H9 (cell line): Measurements from ENCODE around the gene MCU. TPM values are rescaled to one million over a fixed set of nuclear protein-coding genes. Genes with fewer than 3 reads are reported as not detected.

ENCODE experiments used
- DNase-seq: peaks from one replicate; pipeline ENCODE4 v3.0.0-alpha.2; 2017
- H2AFZ ChIP-seq: one replicate; pipeline ENCODE4 v1.6.1; 2013; ENCODE audit warnings: mild to moderate bottlenecking, low read length, control low read depth, moderate library complexity
- H2AK5ac ChIP-seq: 2 replicates; pipeline ENCODE4 v1.6.1; 2013; ENCODE audit warnings: low read length, control low read depth, mixed read lengths; ENCODE audit not compliant: insufficient read length
- H2BK120ac ChIP-seq: one replicate; pipeline ENCODE4 v1.6.1; 2013; ENCODE audit warnings: low read depth, mild to moderate bottlenecking, low read length, control low read depth, inconsistent platforms; ENCODE audit not compliant: poor library complexity, severe bottlenecking
- H2BK12ac ChIP-seq: 2 replicates; pipeline ENCODE4 v1.6.1; 2013; ENCODE audit warnings: low read length, control low read depth, mixed read lengths, low read depth; ENCODE audit not compliant: insufficient read length
- H2BK15ac ChIP-seq: 2 replicates; pipeline ENCODE4 v1.6.1; 2013; ENCODE audit warnings: low read depth, low read length, control low read depth
- H2BK20ac ChIP-seq: one replicate; pipeline ENCODE4 v1.6.1; 2013; ENCODE audit warnings: low read depth, mild to moderate bottlenecking, low read length, control low read depth, inconsistent platforms; ENCODE audit not compliant: poor library complexity, severe bottlenecking
- H2BK5ac ChIP-seq: 2 replicates; pipeline ENCODE4 v1.6.1; 2013; ENCODE audit warnings: low read length, control low read depth, mixed read lengths; ENCODE audit not compliant: insufficient read length
- H3K14ac ChIP-seq: 2 replicates; pipeline ENCODE4 v1.6.1; 2013; ENCODE audit warnings: low read length, control low read depth; ENCODE audit not compliant: insufficient read depth
- H3K18ac ChIP-seq: 2 replicates; pipeline ENCODE4 v1.6.1; 2013; ENCODE audit warnings: low read depth, mild to moderate bottlenecking, mixed read lengths, low read length, control low read depth; ENCODE audit not compliant: insufficient read length
- H3K23ac ChIP-seq: 2 replicates; pipeline ENCODE4 v1.6.1; 2013; ENCODE audit warnings: low read length, control low read depth, mixed read lengths, low read depth; ENCODE audit not compliant: insufficient read length
- H3K23me2 ChIP-seq: 2 replicates; pipeline ENCODE4 v1.6.1; 2013; ENCODE audit warnings: low read depth, mild to moderate bottlenecking, mixed read lengths, low read length, control low read depth; ENCODE audit not compliant: insufficient read length, poor library complexity, severe bottlenecking
- H3K27ac ChIP-seq: 2 replicates; pipeline ENCODE4 v1.5.1; 2013; ENCODE audit warnings: low read length, control low read depth, mixed read lengths, low read depth; ENCODE audit not compliant: insufficient read length
- H3K27me3 ChIP-seq: 2 replicates; pipeline ENCODE4 v1.6.1; 2013; ENCODE audit warnings: low read length, control low read depth, inconsistent platforms; ENCODE audit not compliant: insufficient read depth
- H3K4ac ChIP-seq: 2 replicates; pipeline ENCODE4 v1.6.1; 2013; ENCODE audit warnings: low read depth, mild to moderate bottlenecking, control low read depth, inconsistent platforms, low read length, moderate library complexity
- H3K4me1 ChIP-seq: 2 replicates; pipeline ENCODE4 v1.6.1; 2013; ENCODE audit warnings: low read length, control low read depth, inconsistent platforms; ENCODE audit not compliant: insufficient read depth
- H3K4me2 ChIP-seq: 2 replicates; pipeline ENCODE4 v1.6.1; 2013; ENCODE audit warnings: low read length, control low read depth, mixed read lengths; ENCODE audit not compliant: insufficient read length, insufficient read depth
- H3K56ac ChIP-seq: 2 replicates; pipeline ENCODE4 v1.6.1; 2013; ENCODE audit warnings: low read depth, mild to moderate bottlenecking, mixed read lengths, low read length, control low read depth; ENCODE audit not compliant: insufficient read length
- H3K79me1 ChIP-seq: 2 replicates; pipeline ENCODE4 v1.6.1; 2013; ENCODE audit warnings: low read depth, mild to moderate bottlenecking, moderate library complexity, low read length, control low read depth, inconsistent platforms; ENCODE audit not compliant: insufficient read depth, poor library complexity, severe bottlenecking
- H3K79me2 ChIP-seq: 2 replicates; pipeline ENCODE4 v1.6.1; 2013; ENCODE audit warnings: low read length, control low read depth, inconsistent platforms; ENCODE audit not compliant: insufficient read depth
- H3K9ac ChIP-seq: 2 replicates; pipeline ENCODE4 v1.6.1; 2013; ENCODE audit warnings: low read length, control low read depth, mixed read lengths; ENCODE audit not compliant: insufficient read length; ENCODE audit errors: extremely low read depth
- H3K9me3 ChIP-seq: one replicate; pipeline ENCODE4 v1.6.1; 2013; ENCODE audit warnings: low read depth, low read length, inconsistent platforms; ENCODE audit not compliant: control insufficient read depth
- H3T11ph ChIP-seq: one replicate; pipeline ENCODE4 v1.6.1; 2013; ENCODE audit warnings: mild to moderate bottlenecking, low read length, control low read depth, inconsistent platforms
- H4K20me1 ChIP-seq: one replicate; pipeline ENCODE4 v1.6.1; 2013; ENCODE audit not compliant: control insufficient read depth, insufficient read length, insufficient read depth
- H4K5ac ChIP-seq: 2 replicates; pipeline ENCODE4 v1.6.1; 2013; ENCODE audit warnings: low read depth, mild to moderate bottlenecking, mixed read lengths, low read length, control low read depth; ENCODE audit not compliant: insufficient read length
- H4K8ac ChIP-seq: replicated peaks from 2 replicates; pipeline ENCODE4 v1.6.1; 2013; ENCODE audit warnings: low read length, control low read depth, mixed read lengths, low read depth; ENCODE audit not compliant: insufficient read length
- H4K91ac ChIP-seq: 2 replicates; pipeline ENCODE4 v1.6.1; 2013; ENCODE audit warnings: low read depth, mild to moderate bottlenecking, moderate library complexity, mixed read lengths, low read length, control low read depth; ENCODE audit not compliant: insufficient read length
- H3K27ac Mint-ChIP-seq, 3 experiments: 2 replicates in 2 of 3; 3 replicates in 1 of 3; pipeline ENCODE4 v1.8.0; 2020 to 2021; ENCODE audit warnings: mixed read lengths in 3 of 3, mild to moderate bottlenecking in 1 of 3, moderate library complexity in 1 of 3
- H3K27me3 Mint-ChIP-seq: 2 replicates; pipeline ENCODE4 v1.8.0; 2021; ENCODE audit warnings: low read depth, mild to moderate bottlenecking, moderate library complexity, mixed read lengths
- H3K36me3 Mint-ChIP-seq, 3 experiments: 2 replicates in 2 of 3; 3 replicates in 1 of 3; pipeline ENCODE4 v1.8.0; 2020 to 2021; ENCODE audit warnings: low read depth in 3 of 3, mixed read lengths in 3 of 3; ENCODE audit not compliant: insufficient read depth in 1 of 3
- H3K4me1 Mint-ChIP-seq, 2 experiments: 2 replicates each; pipeline ENCODE4 v1.8.0; 2020; ENCODE audit warnings: mixed read lengths in 2 of 2
- H3K4me3 Mint-ChIP-seq, 2 experiments: 2 replicates in 1 of 2; 3 replicates in 1 of 2; pipeline ENCODE4 v1.8.0; 2020 to 2021; ENCODE audit warnings: mild to moderate bottlenecking in 2 of 2, mixed read lengths in 2 of 2, moderate library complexity in 1 of 2
- H3K9me3 Mint-ChIP-seq, 2 experiments: 2 replicates in 1 of 2; 3 replicates in 1 of 2; pipeline ENCODE4 v1.8.0; 2020; ENCODE audit warnings: mild to moderate bottlenecking in 2 of 2, mixed read lengths in 2 of 2, moderate library complexity in 1 of 2
- CTCF ChIP-seq: fragments of 200-600 bp; sonication (generic); conservative IDR thresholded peaks from 3 replicates; pipeline ENCODE4 v1.8.0; 2021; ENCODE audit warnings: antibody characterized with exemption, mild to moderate bottlenecking
- WGBS: extraction: QIAGEN DNeasy Blood & Tissue Kit; methylation state at CpG from one replicate; pipeline ENCODE4 v1.1.7; 2013; ENCODE audit warnings: missing lambda C conversion rate, low lambda C conversion rate, mixed read lengths; ENCODE audit not compliant: insufficient read length; ENCODE audit errors: extremely low coverage; 5-methylcytosine and 5-hydroxymethylcytosine counted together
- total RNA-seq: library from RNA; stranded (reverse); gene quantifications from 2 replicates; pipeline ENCODE4 v1.2.1, GENCODE V29; 2021

MCU gene
- total RNA-seq, 1 experiment from 2014 or later = 36.6 TPM

GRCh38 chr10:72816565-72816964 lies 124.6 kb downstream of the MCU start:
- Histone ChIP-seq H2BK120ac (no peak overlapping the region), H3K9me3 (no peaks in the 10 kb centered on the region), H3K14ac (no peak overlapping the region), H3K4me2 (no peak overlapping the region), H3K27me3 (no peaks in the 10 kb centered on the region), H2BK12ac (no peak overlapping the region), H2BK20ac (no peak overlapping the region), H3K9ac (no peak overlapping the region), H4K20me1 (no peaks in the 10 kb centered on the region), H3K27ac (no peak overlapping the region), H3T11ph (no peak overlapping the region), H2AFZ (no peak overlapping the region), H4K91ac (no peak overlapping the region), H4K5ac (no peak overlapping the region), H2BK15ac (no peak overlapping the region), H3K23me2 (no peaks in the 10 kb centered on the region), H3K79me2 (no peaks in the 10 kb centered on the region), H3K18ac (no peak overlapping the region), H3K79me1 (no peaks in the 10 kb centered on the region), H3K23ac (no peak overlapping the region), H4K8ac (no peak overlapping the region), H3K56ac (no peak overlapping the region), H3K4ac (no peak overlapping the region), H3K4me1 (no peaks in the 10 kb centered on the region), H2AK5ac (no peak overlapping the region), H2BK5ac (no peak overlapping the region)
- WGBS = no CpG with 5 or more reads among the region's 1 CpG
- no peak for TF ChIP-seq CTCF
- no peak for DNase-seq
- Mint-ChIP-seq H3K27ac (no peak overlapping the region), H3K27me3 (no peaks in the 10 kb centered on the region), H3K4me1 (no peaks in the 10 kb centered on the region; a peak in 1 of 4 replicates), H3K36me3 (peaks cover 0 to 3% (median 0%) of the 10 kb centered on the region in 3 experiments; a peak in 2 of 7 replicates), H3K4me3 (no peak overlapping the region), H3K9me3 (no peaks in the 10 kb centered on the region)
